Tibial nerve (tissue), 4 donors: Measurements from ENCODE around the gene CPXM1. TPM values are rescaled to one million over a fixed set of nuclear protein-coding genes. Genes with fewer than 3 reads are reported as not detected.

Source experiments
- DNase-seq, 2 donors: peaks; one replicate each; pipeline ENCODE4 v3.0.0-alpha.2; 2019; ENCODE audit warnings: low spot score in 2 of 2
- H3K27ac ChIP-seq, 4 donors: fragments of 200-600 bp; sonication (generic) in 3 of 4; one replicate each; pipeline ENCODE4 v1.5.1; 2017 to 2019; ENCODE audit warnings: mild to moderate bottlenecking in 1 of 4
- H3K27me3 ChIP-seq, 2 donors: fragments of 200-600 bp; sonication (generic) in 1 of 2; one replicate each; pipeline versions ENCODE4 v1.5.1 to v1.6.0; 2017 to 2019
- H3K36me3 ChIP-seq, 3 donors: fragments of 200-600 bp; sonication (generic); one replicate each; pipeline ENCODE4 v1.5.1; 2018 to 2019
- H3K4me1 ChIP-seq, 4 donors: fragments of 200-600 bp; sonication (generic) in 3 of 4; one replicate each; pipeline ENCODE4 v1.5.1; 2017 to 2019
- H3K4me3 ChIP-seq, 4 donors: fragments of 200-600 bp; sonication (generic) in 3 of 4; one replicate each; pipeline ENCODE4 v1.5.1; 2017 to 2019; ENCODE audit warnings: mild to moderate bottlenecking in 1 of 4, moderate library complexity in 1 of 4
- H3K9me3 ChIP-seq, 4 donors: fragments of 200-600 bp; sonication (generic) in 3 of 4; one replicate each; pipeline ENCODE4 v1.5.1; 2017 to 2019
- CTCF ChIP-seq, 5 experiments: fragments of 200-600 bp in 3 of 5; fragments of 450-650 bp in 2 of 5; sonication (generic) in 3 of 5; IDR thresholded peaks; one replicate each; pipeline ENCODE4 v1.5.1; 2016 to 2019; ENCODE audit warnings: antibody characterized with exemption in 5 of 5, mild to moderate bottlenecking in 3 of 5, moderate library complexity in 2 of 5
- EP300 ChIP-seq, 2 donors: sonication (generic); formaldehyde crosslinking; IDR thresholded peaks; one replicate each; pipeline ENCODE4 v1.6.1; 2017; ENCODE audit warnings: antibody characterized with exemption in 2 of 2, mild to moderate bottlenecking in 1 of 2
- POLR2A ChIP-seq, 2 donors: fragments of 450-650 bp; IDR thresholded peaks; one replicate each; pipeline ENCODE4 v1.6.1; 2017; ENCODE audit warnings: antibody characterized with exemption in 2 of 2, mild to moderate bottlenecking in 2 of 2, moderate library complexity in 2 of 2
- WGBS, 2 donors: methylation state at CpG; one replicate each; pipeline ENCODE4 v1.1.5; 2018; 5-methylcytosine and 5-hydroxymethylcytosine counted together
- total RNA-seq, 4 donors: library from RNA; depleted of rRNA; stranded (reverse); fragments of >200 nt; gene quantifications; one replicate each; pipeline ENCODE4 v1.1.0, GENCODE V29; 2016

The CPXM1 gene
- total RNA-seq, 4 donors from 2014 or later = 1.6 to 3.6 (median 1.9) TPM

- Histone ChIP-seq H3K9me3 (no peaks in the 10 kb centered on the region), H3K27ac (no peak overlapping the region), H3K36me3 (no peaks in the 10 kb centered on the region), H3K4me1 (peaks cover 0 to 33% (median 20%) of the 10 kb centered on the region in 4 donors), H3K4me3 (no peak overlapping the region), H3K27me3 (peaks cover 0 to 46% of the 10 kb centered on the region in 2 donors)
- no peak for DNase-seq
- TF ChIP-seq EP300 (IDR thresholded peaks at IDR 0.05) = no peak
- no peak for TF ChIP-seq CTCF (IDR thresholded peaks at IDR 0.05)
- no peak for TF ChIP-seq POLR2A (IDR thresholded peaks at IDR 0.05)
- WGBS, 2 donors = 15 to 31% methylated on average over 13 to 27 of the region's 49 CpGs
Observed at GRCh38 chr20:2749343-2749950, 51.0 kb downstream of the CPXM1 start.

- WGBS, 2 donors = 36 to 57% methylated on average over 10 of the region's 10 CpGs
- H3K4me3 ChIP-seq = no peak overlapping the region
Observed at GRCh38 chr20:2748551-2749342, 51.7 kb downstream of the CPXM1 start.

DNA sequence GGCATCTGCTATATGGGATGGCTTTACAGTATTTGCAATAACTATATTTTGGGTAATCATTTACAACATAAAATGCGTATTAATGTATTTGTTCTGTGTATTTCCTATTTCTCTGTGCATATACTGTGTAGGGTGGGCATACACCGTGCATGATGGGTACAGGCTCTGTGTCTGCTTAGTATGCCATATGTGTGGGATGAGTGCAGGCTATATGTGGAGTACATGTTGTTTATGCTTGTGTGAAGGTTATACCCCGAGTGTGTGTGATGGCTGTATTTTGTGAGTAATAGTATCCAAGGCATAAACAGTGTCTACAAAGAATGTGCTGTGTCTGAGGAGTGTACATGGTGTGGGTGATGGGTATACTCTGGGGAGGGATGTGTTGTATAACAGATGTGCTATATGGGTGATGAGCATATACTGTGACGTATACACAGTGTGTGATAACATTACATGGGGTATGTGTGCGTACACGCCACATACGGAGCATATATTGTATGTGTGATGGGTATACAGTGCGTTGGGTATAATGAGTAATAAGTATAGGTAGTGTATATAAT, 52.7 kb downstream of the CPXM1 start:
- no peak for DNase-seq
- 84 to 85% methylated on average over 8 of the region's 8 CpGs for WGBS, 2 donors
- H3K27ac ChIP-seq = no peak overlapping the region
- peaks cover 0 to 34% of the 10 kb centered on the region in 2 donors for H3K27me3 ChIP-seq
- peaks cover 0 to 26% (median 16%) of the 10 kb centered on the region in 4 donors for H3K4me1 ChIP-seq
- H3K4me3 ChIP-seq = no peak overlapping the region
- no peaks in the 10 kb centered on the region for H3K36me3 ChIP-seq
- TF ChIP-seq EP300 (IDR thresholded peaks at IDR 0.05) (no peak), POLR2A (IDR thresholded peaks at IDR 0.05) (no peak), CTCF (IDR thresholded peaks at IDR 0.05) (no peak)
- no peaks in the 10 kb centered on the region for H3K9me3 ChIP-seq

More at GRCh38 chr20:2748551-2749342, 51.7 kb downstream of the CPXM1 start:
- Histone ChIP-seq H3K4me1 (peaks cover 0 to 33% (median 20%) of the 10 kb centered on the region in 4 donors), H3K36me3 (no peaks in the 10 kb centered on the region), H3K27me3 (peaks cover 0 to 39% of the 10 kb centered on the region in 2 donors), H3K9me3 (no peaks in the 10 kb centered on the region), H3K27ac (no peak overlapping the region)
- no peak for DNase-seq
- no peak for TF ChIP-seq CTCF (IDR thresholded peaks at IDR 0.05)
- no peak for TF ChIP-seq EP300 (IDR thresholded peaks at IDR 0.05)
- TF ChIP-seq POLR2A (IDR thresholded peaks at IDR 0.05) = no peak

DNA sequence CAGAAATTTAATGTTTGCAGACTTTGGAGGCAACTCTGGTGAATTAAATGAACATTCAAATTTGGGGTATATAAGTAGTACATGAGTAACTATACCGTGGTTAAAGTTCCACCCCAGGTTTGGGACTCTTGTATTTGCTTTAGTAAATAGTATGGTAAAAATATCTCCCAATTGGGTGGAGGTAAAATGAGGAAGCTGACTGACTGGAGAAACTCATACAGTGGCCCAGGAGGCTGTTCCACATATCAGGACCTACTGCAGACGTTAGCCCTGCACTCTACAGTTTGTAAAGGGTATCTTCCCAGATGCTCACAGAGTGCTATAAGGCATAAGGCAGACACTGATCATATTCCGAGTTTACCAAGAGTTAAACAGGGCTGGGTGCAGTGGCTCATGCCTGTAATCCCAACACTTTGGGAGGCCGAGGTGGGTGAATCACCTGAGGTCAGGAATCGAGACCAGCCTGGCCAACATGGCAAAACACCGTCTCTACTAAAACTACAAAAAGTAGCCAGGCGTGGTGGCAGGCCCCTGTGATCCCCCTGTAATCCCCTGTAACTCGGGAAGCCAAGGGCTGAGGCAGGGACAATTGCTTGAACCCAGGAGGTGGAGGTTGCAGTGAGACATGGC, 53.7 kb downstream of the CPXM1 start:
- no peaks in the 10 kb centered on the region for H3K36me3 ChIP-seq
- TF ChIP-seq CTCF (IDR thresholded peaks at IDR 0.05) = no peak
- no peak for TF ChIP-seq EP300 (IDR thresholded peaks at IDR 0.05)
- TF ChIP-seq POLR2A (IDR thresholded peaks at IDR 0.05) = no peak
- no peak overlapping the region for H3K4me3 ChIP-seq
- H3K27ac ChIP-seq = no peak overlapping the region
- DNase-seq = no peak
- peaks cover 0 to 17% (median 11%) of the 10 kb centered on the region in 4 donors for H3K4me1 ChIP-seq
- no peaks in the 10 kb centered on the region for H3K9me3 ChIP-seq
- 62 to 70% methylated on average over 8 of the region's 8 CpGs for WGBS, 2 donors
- H3K27me3 ChIP-seq = peaks cover 0 to 32% of the 10 kb centered on the region in 2 donors
